ENCODE data around the gene CXCL14. TPM values are rescaled to one million over a fixed set of nuclear protein-coding genes. Genes with fewer than 3 reads are reported as not detected.

Gene CXCL14
- total RNA-seq, 1 donor from 2014 or later = 0.38 TPM

- intact Hi-C loops (cut with DNase I) = no loop called here
- Histone ChIP-seq H3K4me1 (no peaks in the 10 kb centered on the region), H3K36me3 (no peaks in the 10 kb centered on the region), H3K9me3 (no peaks in the 10 kb centered on the region), H3K4me3 (no peak overlapping the region), H3K27me3 (peaks cover 8% of the 10 kb centered on the region), H3K27ac (no peak overlapping the region)
- no peak for TF ChIP-seq CTCF (IDR thresholded peaks at IDR 0.05)
- ATAC-seq (no peak), DNase-seq (no peak)
Measured at GRCh38 chr5:135601466-135601865, 22.7 kb upstream of the CXCL14 start.

- TF ChIP-seq CTCF (IDR thresholded peaks at IDR 0.05) = no peak
- Histone ChIP-seq H3K4me1 (no peaks in the 10 kb centered on the region), H3K27me3 (peaks cover 8% of the 10 kb centered on the region), H3K4me3 (no peak overlapping the region), H3K36me3 (no peaks in the 10 kb centered on the region), H3K9me3 (no peaks in the 10 kb centered on the region), H3K27ac (no peak overlapping the region)
- DNase-seq = no peak
- no peak for ATAC-seq
- intact Hi-C loops (cut with DNase I) = no loop called here
Measured at GRCh38 chr5:135600971-135601381, 22.2 kb upstream of the CXCL14 start.

- H3K9me3 ChIP-seq = no peaks in the 10 kb centered on the region
- ATAC-seq = no peak
- peaks cover 8% of the 10 kb centered on the region for H3K27me3 ChIP-seq
- intact Hi-C loops (cut with DNase I) = no loop called here
- no peak overlapping the region for H3K27ac ChIP-seq
- no peak for DNase-seq
- TF ChIP-seq CTCF (IDR thresholded peaks at IDR 0.05) = no peak
- no peaks in the 10 kb centered on the region for H3K4me1 ChIP-seq
- no peak overlapping the region for H3K4me3 ChIP-seq
- H3K36me3 ChIP-seq = no peaks in the 10 kb centered on the region
Measured at GRCh38 chr5:135600152-135600570, 21.4 kb upstream of the CXCL14 start.

GRCh38 chr5:135599421-135600151, 20.8 kb upstream of the CXCL14 start:
- Histone ChIP-seq H3K4me3 (no peak overlapping the region), H3K9me3 (no peaks in the 10 kb centered on the region), H3K36me3 (no peaks in the 10 kb centered on the region), H3K27me3 (peaks cover 8% of the 10 kb centered on the region), H3K27ac (no peak overlapping the region), H3K4me1 (no peaks in the 10 kb centered on the region)
- ATAC-seq (no peak), DNase-seq (no peak)
- intact Hi-C loops (cut with DNase I) = no loop called here
- TF ChIP-seq CTCF (IDR thresholded peaks at IDR 0.05) = no peak

GRCh38 chr5:135598691-135599395, 20.1 kb upstream of the CXCL14 start:
- DNase-seq (no peak), ATAC-seq (no peak)
- Histone ChIP-seq H3K4me1 (no peaks in the 10 kb centered on the region), H3K27ac (no peak overlapping the region), H3K4me3 (no peak overlapping the region), H3K36me3 (no peaks in the 10 kb centered on the region), H3K27me3 (peaks cover 8% of the 10 kb centered on the region), H3K9me3 (no peaks in the 10 kb centered on the region)
- intact Hi-C loops (cut with DNase I) = no loop called here
- TF ChIP-seq CTCF (IDR thresholded peaks at IDR 0.05) = no peak
